ENCODE data around the gene MUC4. TPM values are rescaled to one million over a fixed set of nuclear protein-coding genes. Genes with fewer than 3 reads are reported as not detected.

Gene MUC4
- total and polyA plus RNA-seq, 8 donors: 0.73 to 355 (median 37.5) TPM; not detected in 1

DNA sequence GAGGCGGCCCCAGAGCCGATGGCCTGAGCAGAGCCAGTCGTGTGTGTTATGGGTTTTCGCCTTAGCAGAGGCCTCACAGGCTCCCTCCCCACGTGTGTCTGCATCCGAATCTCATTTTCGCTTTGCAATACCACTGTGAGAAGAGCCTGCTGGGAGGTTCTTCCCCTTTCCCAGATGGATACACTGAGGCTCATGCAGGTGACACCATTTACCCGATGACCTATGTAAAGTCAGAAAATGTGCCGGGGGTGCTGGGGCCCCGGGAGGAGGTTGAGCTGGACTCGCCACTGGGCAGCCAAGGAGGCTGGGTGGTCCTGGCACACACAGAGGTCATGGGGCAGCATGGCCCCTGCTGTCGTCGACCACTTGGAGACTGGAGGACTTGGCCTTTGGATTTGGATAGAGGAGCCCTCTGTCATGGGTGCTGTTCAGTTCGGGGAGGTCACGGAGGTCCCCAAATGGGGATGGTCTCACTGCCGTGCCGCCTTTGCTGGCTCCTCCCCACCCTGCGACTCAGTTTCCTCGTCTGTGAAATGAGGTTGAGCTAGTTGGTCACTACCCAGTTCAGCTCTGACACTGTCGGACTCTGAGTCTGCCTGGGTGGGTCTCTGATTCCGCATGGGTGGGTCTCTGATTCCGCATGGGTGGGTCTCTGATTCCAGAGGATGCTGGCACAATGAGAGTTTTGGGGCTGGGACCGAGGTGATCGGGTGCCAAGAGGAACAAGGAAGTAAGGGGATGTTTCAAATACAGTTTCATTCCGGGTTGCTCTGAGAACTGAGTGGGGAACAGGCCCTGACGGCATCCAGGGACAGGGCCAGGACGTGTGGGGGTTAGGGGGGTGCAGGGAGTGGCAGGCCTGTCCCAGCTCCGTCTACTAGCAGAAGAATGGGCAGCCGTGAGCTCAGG lies 23.2 kb upstream of the MUC4 start:
- no peak for TF ChIP-seq POLR2A (IDR thresholded peaks at IDR 0.05)
- no peak for TF ChIP-seq CTCF (IDR thresholded peaks at IDR 0.05)
- TF ChIP-seq EP300 (IDR thresholded peaks at IDR 0.05): no peak
- no peak for TF ChIP-seq POLR2AphosphoS5 (IDR thresholded peaks at IDR 0.05)
- Histone ChIP-seq H3K36me3 (no peaks in the 10 kb centered on the region), H3K27me3 (peaks cover 0 to 25% (median 8%) of the 10 kb centered on the region in 3 donors), H3K9me3 (no peaks in the 10 kb centered on the region), H3K4me3 (no peak overlapping the region), H3K4me1 (peaks cover 0 to 11% (median 3%) of the 10 kb centered on the region in 4 donors), H3K27ac (no peak overlapping the region)
- DNase-seq: no peak
- WGBS, 5 donors: 82 to 87% (median 84%) methylated on average over 27 to 29 of the region's 29 CpGs
- intact Hi-C loops (cut with DNase I; ENCODE audit: low total_unique reads): no loop called here

DNA sequence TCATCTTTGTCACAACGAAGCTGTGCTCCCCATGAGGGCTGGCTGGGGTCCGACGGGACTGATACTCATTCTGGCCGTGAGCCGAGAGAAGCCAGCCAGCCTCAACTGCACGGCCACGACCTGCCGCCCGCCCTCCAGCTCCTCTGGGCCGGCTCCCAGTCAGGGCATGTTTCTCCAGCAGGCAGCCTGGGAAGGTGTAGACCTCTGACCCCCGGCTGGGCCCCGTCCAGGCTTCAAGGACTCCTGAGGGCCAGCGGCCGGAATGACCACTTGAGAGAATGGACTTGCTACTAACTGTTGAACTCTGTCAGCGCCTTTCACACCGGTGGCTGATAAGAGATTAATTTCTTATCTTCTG lies 18.1 kb upstream of the MUC4 start:
- 24 to 55% (median 42%) methylated on average over 14 to 16 of the region's 16 CpGs for WGBS, 5 donors
- peaks cover 0 to 11% (median 10%) of the 10 kb centered on the region in 3 donors for H3K27me3 ChIP-seq
- no peaks in the 10 kb centered on the region for H3K36me3 ChIP-seq
- H3K4me1 ChIP-seq: peaks cover 0 to 18% (median 12%) of the 10 kb centered on the region in 4 donors
- no peak overlapping the region for H3K4me3 ChIP-seq
- H3K27ac ChIP-seq: peak overlapping the region in 1 of 5 donors; percentile 62
- TF ChIP-seq POLR2AphosphoS5 (IDR thresholded peaks at IDR 0.05) (no peak), CTCF (IDR thresholded peaks at IDR 0.05) (no peak), EP300 (IDR thresholded peaks at IDR 0.05) (no peak), POLR2A (IDR thresholded peaks at IDR 0.05) (no peak)
- intact Hi-C loops (cut with DNase I; ENCODE audit: low total_unique reads): no loop called here
- DNase-seq: peak in 1 of 2 donors; percentile 81
- no peaks in the 10 kb centered on the region for H3K9me3 ChIP-seq

- intact Hi-C loops (cut with DNase I; ENCODE audit: low total_unique reads): no loop called here
- 63 to 84% (median 80%) methylated on average over 9 of the region's 9 CpGs for WGBS, 5 donors
- TF ChIP-seq POLR2A (IDR thresholded peaks at IDR 0.05): no peak
- TF ChIP-seq EP300 (IDR thresholded peaks at IDR 0.05): no peak
- no peak for TF ChIP-seq POLR2AphosphoS5 (IDR thresholded peaks at IDR 0.05)
- TF ChIP-seq CTCF (IDR thresholded peaks at IDR 0.05): no peak
- Histone ChIP-seq H3K9me3 (no peaks in the 10 kb centered on the region), H3K27ac (peak overlapping the region in 1 of 5 donors; percentile 62), H3K4me3 (no peak overlapping the region), H3K36me3 (no peaks in the 10 kb centered on the region), H3K27me3 (peaks cover 0 to 18% (median 15%) of the 10 kb centered on the region in 3 donors), H3K4me1 (peaks cover 3 to 22% (median 16%) of the 10 kb centered on the region in 4 donors)
- no peak for DNase-seq
These were observed 17.0 kb upstream of the MUC4 start for GRCh38 chr3:195828762-195829161.

DNA sequence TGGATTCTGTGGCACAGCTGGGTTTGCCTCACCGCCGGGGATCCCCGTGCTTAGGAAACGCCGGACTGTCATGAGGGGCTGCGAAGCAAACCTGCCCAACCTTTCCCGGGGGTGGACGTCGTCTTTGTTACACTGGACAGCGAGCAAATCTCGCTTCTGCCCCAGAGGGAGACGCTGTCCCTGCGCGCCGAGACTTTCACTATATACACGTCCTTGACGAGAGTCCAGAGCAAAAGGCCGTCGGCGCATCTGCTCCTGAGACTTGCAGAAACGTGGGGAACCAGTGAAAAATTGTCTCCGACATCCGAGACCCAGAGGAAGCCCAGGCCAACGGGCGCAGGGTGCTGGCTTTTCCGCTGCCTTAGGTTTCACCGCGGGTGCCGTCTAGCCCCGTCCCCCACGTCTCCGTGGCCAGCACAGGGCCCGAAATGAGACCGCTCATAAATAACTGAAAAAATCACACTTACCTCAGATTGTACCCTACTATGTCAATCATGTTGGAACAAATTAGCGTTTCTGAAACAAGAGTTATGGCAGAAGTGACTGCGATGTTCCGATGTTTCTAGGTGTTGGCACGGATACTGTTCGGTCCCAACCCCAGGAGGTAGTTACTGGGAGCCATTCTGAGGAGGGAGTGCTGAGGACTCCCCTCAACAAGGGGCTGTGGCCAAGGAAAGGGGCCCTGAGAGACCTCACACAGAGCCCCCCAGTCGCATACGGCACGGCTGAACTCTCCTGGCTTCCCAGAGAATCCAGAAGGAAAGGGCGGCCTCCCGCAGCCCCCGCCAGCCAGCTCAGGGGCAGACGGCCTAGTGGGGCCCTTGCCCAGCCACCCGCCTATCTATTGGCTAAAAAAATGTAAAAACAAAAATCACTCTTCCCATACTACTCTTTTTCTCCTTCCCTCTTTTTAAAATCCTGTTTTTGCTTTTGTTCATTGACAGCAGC lies 14.4 kb upstream of the MUC4 start:
- Histone ChIP-seq H3K27ac (no peak overlapping the region), H3K36me3 (no peaks in the 10 kb centered on the region), H3K4me3 (no peak overlapping the region), H3K4me1 (peaks cover 9 to 30% (median 23%) of the 10 kb centered on the region in 4 donors), H3K9me3 (no peaks in the 10 kb centered on the region), H3K27me3 (peaks cover 0 to 36% (median 31%) of the 10 kb centered on the region in 3 donors)
- intact Hi-C loops (cut with DNase I; ENCODE audit: low total_unique reads): no loop called here
- no peak for TF ChIP-seq POLR2A (IDR thresholded peaks at IDR 0.05)
- TF ChIP-seq POLR2AphosphoS5 (IDR thresholded peaks at IDR 0.05): no peak
- no peak for TF ChIP-seq CTCF (IDR thresholded peaks at IDR 0.05)
- 91 to 95% (median 93%) methylated on average over 41 to 47 of the region's 47 CpGs for WGBS, 5 donors
- DNase-seq: no peak

Measured in stomach (tissue), 9 donors.